DOHH2 (cell line): ENCODE results near the gene PICK1.

Source experiments
- EZH2phosphoT487 ChIP-seq: fragments of 200-600 bp; sonication (generic); IDR thresholded peaks from 2 replicates; pipeline ENCODE4 v1.6.1; 2017; ENCODE audit warnings: borderline replicate concordance, mild to moderate bottlenecking, antibody characterized with exemption, low read length, moderate library complexity, mixed read lengths
- TF ChIP-seq, protein P1 (sequence below): fragments of 200-600 bp; sonication (generic); IDR thresholded peaks from one replicate; pipeline ENCODE4 v1.5.1; 2014; ENCODE audit warnings: antibody characterized with exemption, mild to moderate bottlenecking, low read depth, low read length; ENCODE audit not compliant: poor library complexity, severe bottlenecking

DNA sequence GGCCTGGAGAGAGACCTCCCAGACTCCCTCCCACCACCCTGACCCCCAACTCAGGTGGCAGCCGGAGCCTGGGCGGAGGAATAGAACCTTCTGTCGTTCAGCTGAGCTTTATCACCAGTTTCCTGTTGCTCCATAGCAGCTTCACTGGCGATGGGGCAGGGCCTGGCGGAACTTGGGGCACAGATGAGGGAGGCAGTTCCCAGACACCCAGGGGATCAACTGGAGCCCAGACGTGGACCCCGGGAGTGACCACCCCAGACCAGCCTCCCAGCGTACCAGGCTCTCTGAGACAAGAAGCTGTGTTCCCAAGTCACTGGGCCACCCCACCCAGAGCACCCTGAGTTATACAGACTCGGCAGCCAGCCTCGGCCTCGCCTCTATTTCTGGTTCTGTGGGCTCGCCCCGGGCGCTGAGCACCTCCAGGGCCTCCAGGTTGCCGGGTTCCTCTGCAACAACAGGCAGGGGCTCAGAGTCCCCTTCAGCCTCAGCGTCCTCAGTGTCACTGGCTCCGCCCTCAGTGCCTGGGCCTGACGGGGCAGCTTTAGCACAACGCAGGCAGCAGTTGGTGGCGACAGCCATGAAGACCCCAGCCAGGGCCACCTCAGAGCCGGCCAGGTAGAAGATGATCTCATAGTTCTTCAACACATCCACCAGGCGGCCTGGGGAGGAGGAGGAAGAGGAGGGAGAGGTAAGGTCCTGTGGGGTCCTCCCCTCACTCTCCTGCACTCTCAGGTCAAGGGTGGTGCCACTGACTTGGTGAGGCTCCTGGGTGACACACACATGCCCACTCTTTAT is 21.0 kb downstream of the PICK1 start:
- TF ChIP-seq, protein P1, sequence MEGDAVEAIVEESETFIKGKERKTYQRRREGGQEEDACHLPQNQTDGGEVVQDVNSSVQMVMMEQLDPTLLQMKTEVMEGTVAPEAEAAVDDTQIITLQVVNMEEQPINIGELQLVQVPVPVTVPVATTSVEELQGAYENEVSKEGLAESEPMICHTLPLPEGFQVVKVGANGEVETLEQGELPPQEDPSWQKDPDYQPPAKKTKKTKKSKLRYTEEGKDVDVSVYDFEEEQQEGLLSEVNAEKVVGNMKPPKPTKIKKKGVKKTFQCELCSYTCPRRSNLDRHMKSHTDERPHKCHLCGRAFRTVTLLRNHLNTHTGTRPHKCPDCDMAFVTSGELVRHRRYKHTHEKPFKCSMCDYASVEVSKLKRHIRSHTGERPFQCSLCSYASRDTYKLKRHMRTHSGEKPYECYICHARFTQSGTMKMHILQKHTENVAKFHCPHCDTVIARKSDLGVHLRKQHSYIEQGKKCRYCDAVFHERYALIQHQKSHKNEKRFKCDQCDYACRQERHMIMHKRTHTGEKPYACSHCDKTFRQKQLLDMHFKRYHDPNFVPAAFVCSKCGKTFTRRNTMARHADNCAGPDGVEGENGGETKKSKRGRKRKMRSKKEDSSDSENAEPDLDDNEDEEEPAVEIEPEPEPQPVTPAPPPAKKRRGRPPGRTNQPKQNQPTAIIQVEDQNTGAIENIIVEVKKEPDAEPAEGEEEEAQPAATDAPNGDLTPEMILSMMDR: no peak
- no peak for TF ChIP-seq EZH2phosphoT487
